Measurements from ENCODE around the gene VSIG10. TPM values are rescaled to one million over a fixed set of nuclear protein-coding genes. Genes with fewer than 3 reads are reported as not detected.

The VSIG10 gene
- total and polyA plus RNA-seq, 2 of the 13 experiments (the other 11 are each of a cell fraction or from before 2014, with no cell fraction given): 25.6 to 42.5 TPM

- TF ChIP-seq GATAD1 (CRISPR knock-in tag; IDR thresholded peaks at IDR 0.05) (no peak), KLF12 (CRISPR knock-in tag; IDR thresholded peaks at IDR 0.05; ENCODE audit: borderline replicate concordance) (no peak), RFX5 (IDR thresholded peaks at IDR 0.05; ENCODE audit: low read depth, low read length) (no peak), ZNF792 (CRISPR knock-in tag; IDR thresholded peaks at IDR 0.05) (no peak), XRCC5 (optimal IDR thresholded peaks at IDR 0.05; ENCODE audit: low read length) (no peak), ZNF883 (CRISPR knock-in tag; IDR thresholded peaks at IDR 0.05; ENCODE audit: not compliant biosample characterization) (no peak), ZNF256 (CRISPR knock-in tag; conservative IDR thresholded peaks at IDR 0.05) (no peak), KDM1A (CRISPR knock-in tag; IDR thresholded peaks at IDR 0.05) (peak; percentile 56; the same call in 1 of the 2 replicates), ARID4A (CRISPR knock-in tag; IDR thresholded peaks at IDR 0.05; ENCODE audit: borderline replicate concordance) (no peak; the same call in 1 of the 2 replicates), ZNF558 (CRISPR knock-in tag; IDR thresholded peaks at IDR 0.05; ENCODE audit: borderline replicate concordance) (no peak), MBNL3 (CRISPR knock-in tag; conservative IDR thresholded peaks at IDR 0.05) (no peak), NFYB (CRISPR knock-in tag; IDR thresholded peaks at IDR 0.05) (no peak), ZMYM4 (CRISPR knock-in tag; IDR thresholded peaks at IDR 0.05) (no peak), ZNF850 (CRISPR knock-in tag; conservative IDR thresholded peaks at IDR 0.05) (no peak)
Measured at GRCh38 chr12:118055865-118056773, 47.7 kb downstream of the VSIG10 start (continued).
